MCF 10A (cell line): ENCODE data around the gene AKIRIN1. TPM values are rescaled to one million over a fixed set of nuclear protein-coding genes. Genes with fewer than 3 reads are reported as not detected.

ENCODE experiments used
- BruUV-seq: library from RNA; stranded (reverse); fragments of 400-500 nt; replicated peaks from 2 replicates; lab custom pipeline; 2021; lab: Mats Ljungman, UMichigan
- CTCF ChIA-PET: fragments of 300-600 bp; sonication (Branson Sonifier 250); formaldehyde crosslinking; extraction: SDS; loops from one replicate; lab custom pipeline; 2021; ENCODE audit warnings: antibody characterized with exemption, inconsistent platforms; lab: Yijun Ruan, JAX
- POLR2A ChIA-PET: fragments of 300-600, 350-650 bp; sonication (Branson Sonifier 250); formaldehyde crosslinking; extraction: SDS; loops from one replicate; lab custom pipeline; 2020; ENCODE audit warnings: antibody characterized with exemption, inconsistent platforms; lab: Yijun Ruan, JAX
- DNase-seq: peaks from one replicate; pipeline ENCODE4 v3.0.0-alpha.2; 2018; ENCODE audit not compliant: unreplicated experiment
- H3K27ac Mint-ChIP-seq: one replicate; pipeline ENCODE4 v1.8.0; 2022; ENCODE audit warnings: mild to moderate bottlenecking, low read depth, mixed read lengths; ENCODE audit not compliant: unreplicated experiment
- H3K27me3 Mint-ChIP-seq: one replicate; pipeline ENCODE4 v1.8.0; 2022; ENCODE audit warnings: mixed read lengths; ENCODE audit not compliant: insufficient read depth, unreplicated experiment
- H3K36me3 Mint-ChIP-seq: one replicate; pipeline ENCODE4 v1.8.0; 2022; ENCODE audit warnings: mild to moderate bottlenecking, moderate library complexity, mixed read lengths; ENCODE audit not compliant: insufficient read depth, unreplicated experiment
- H3K4me1 Mint-ChIP-seq: one replicate; pipeline ENCODE4 v1.8.0; 2022; ENCODE audit warnings: mixed read lengths; ENCODE audit not compliant: insufficient read depth, unreplicated experiment
- H3K4me3 Mint-ChIP-seq: one replicate; pipeline ENCODE4 v1.8.0; 2022; ENCODE audit warnings: mild to moderate bottlenecking, moderate library complexity, mixed read lengths; ENCODE audit not compliant: unreplicated experiment
- H3K9me3 Mint-ChIP-seq: one replicate; pipeline ENCODE4 v1.8.0; 2022; ENCODE audit warnings: mixed read lengths; ENCODE audit not compliant: unreplicated experiment
- CTCF ChIP-seq: fragments of 200-600 bp; IDR thresholded peaks from one replicate; pipeline ENCODE4 v1.8.0; 2022; ENCODE audit warnings: antibody characterized with exemption, mild to moderate bottlenecking; ENCODE audit not compliant: unreplicated experiment
- intact Hi-C: fragments of 100-400 bp; cut with micrococcal nuclease; formaldehyde crosslinking; loops from 2 replicates; pipeline ENCODE4 v1.14.1; 2022
- total RNA-seq: library from RNA; stranded (reverse); gene quantifications from 2 replicates; pipeline ENCODE4 v1.2.3, GENCODE V29; 2022

The AKIRIN1 gene
- total RNA-seq, 1 experiment from 2014 or later: 59.0 TPM

- H3K27ac Mint-ChIP-seq: no peak overlapping the region
- no peak overlapping the region for H3K4me3 Mint-ChIP-seq
- peaks cover 91% of the 10 kb centered on the region for H3K36me3 Mint-ChIP-seq
- H3K27me3 Mint-ChIP-seq: no peaks in the 10 kb centered on the region
- no peak for DNase-seq
- no peaks in the 10 kb centered on the region for H3K9me3 Mint-ChIP-seq
- ChIA-PET POLR2A (interaction anchor here (2.4 to 3.5 kb wide), 2 partner anchors 9 to 25 kb away, joined by 8 to 20 read pairs; partner anchors contain the start of gene NDUFS5), CTCF (no interaction called here)
- peaks cover 6% of the 10 kb centered on the region for H3K4me1 Mint-ChIP-seq
- intact Hi-C loops: no loop called here
- TF ChIP-seq CTCF: no peak
- no TSS peak for BruUV-seq
Measured at GRCh38 chr1:39001516-39002421, 10.7 kb downstream of the AKIRIN1 start.

DNA sequence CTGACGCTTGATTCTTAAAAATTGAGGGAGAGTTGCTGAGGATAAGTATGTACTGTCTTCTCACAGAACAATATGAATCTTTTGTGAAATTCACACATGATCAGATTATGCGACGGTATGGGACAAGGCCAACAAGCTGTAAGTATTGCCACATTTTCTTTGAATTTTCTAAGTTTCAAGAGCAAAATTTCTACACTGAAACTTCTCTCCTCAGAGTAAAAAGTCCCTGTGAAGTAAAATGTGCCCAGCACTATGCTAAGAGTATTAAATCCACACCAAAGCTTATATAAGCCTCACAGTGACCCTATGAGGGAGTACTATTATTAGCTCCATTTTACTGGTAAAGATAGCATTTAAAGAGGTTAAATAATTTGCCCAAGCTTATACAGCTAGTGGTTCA is 12.2 kb downstream of the AKIRIN1 start:
- H3K36me3 Mint-ChIP-seq: peaks cover 90% of the 10 kb centered on the region
- no peak overlapping the region for H3K27ac Mint-ChIP-seq
- CTCF ChIA-PET: interaction anchor here (0.6 kb wide), 1 partner anchor 93 kb away, joined by 4 read pairs; no protein-coding TSS in a partner anchor
- intact Hi-C loops: no loop called here
- no peak for DNase-seq
- no TSS peak for BruUV-seq
- peaks cover 6% of the 10 kb centered on the region for H3K4me1 Mint-ChIP-seq
- H3K4me3 Mint-ChIP-seq: no peak overlapping the region
- no peaks in the 10 kb centered on the region for H3K27me3 Mint-ChIP-seq
- TF ChIP-seq CTCF: no peak
- no peaks in the 10 kb centered on the region for H3K9me3 Mint-ChIP-seq
- POLR2A ChIA-PET: interaction anchor here (0.6 to 3.5 kb wide), 6 partner anchors 11 to 23 kb away, joined by 3 to 20 read pairs (median 4); partner anchors contain the start of gene NDUFS5

DNA sequence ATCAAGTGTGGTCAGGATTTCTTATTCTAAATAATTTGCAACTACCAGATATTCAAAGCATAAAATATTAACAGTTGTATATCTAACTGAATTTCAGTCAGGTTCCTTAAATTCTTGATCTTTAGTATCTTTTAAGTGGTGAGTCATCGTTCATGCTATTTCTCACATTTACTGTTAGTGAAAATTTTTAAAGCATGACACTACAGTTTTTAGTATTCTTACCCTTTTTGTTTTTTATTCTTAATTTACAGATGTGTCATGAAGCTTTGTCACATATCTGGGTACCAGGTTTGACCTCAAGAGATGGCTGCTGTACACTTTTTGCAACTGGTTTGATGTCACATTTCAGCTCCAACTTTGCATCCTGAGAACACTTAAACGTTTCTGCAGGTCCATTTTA is 12.7 kb downstream of the AKIRIN1 start:
- Mint-ChIP-seq H3K27ac (peak overlapping the region; percentile 16), H3K9me3 (no peaks in the 10 kb centered on the region), H3K36me3 (peaks cover 95% of the 10 kb centered on the region), H3K4me1 (peaks cover 6% of the 10 kb centered on the region), H3K27me3 (no peaks in the 10 kb centered on the region), H3K4me3 (no peak overlapping the region)
- ChIA-PET POLR2A (interaction anchor here (0.6 to 3.5 kb wide), 6 partner anchors 11 to 22 kb away, joined by 3 to 20 read pairs (median 4); partner anchors contain the start of gene NDUFS5), CTCF (no interaction called here)
- no peak for DNase-seq
- intact Hi-C loops: no loop called here
- no peak for TF ChIP-seq CTCF
- BruUV-seq: no TSS peak

GRCh38 chr1:39006287-39006686 is 15.2 kb downstream of the AKIRIN1 start:
- peaks cover 6% of the 10 kb centered on the region for H3K4me1 Mint-ChIP-seq
- H3K27ac Mint-ChIP-seq: no peak overlapping the region
- no peaks in the 10 kb centered on the region for H3K27me3 Mint-ChIP-seq
- H3K4me3 Mint-ChIP-seq: no peak overlapping the region
- ChIA-PET CTCF (interaction anchor here (0.6 kb wide), 1 partner anchor 190 kb away, joined by 3 read pairs; no protein-coding TSS in a partner anchor), POLR2A (interaction anchor here (0.8 to 3.3 kb wide), 3 partner anchors 20 to 889 kb away, joined by 3 to 16 read pairs (median 3); partner anchors contain the start of genes MYCBP and NDUFS5)
- BruUV-seq: no TSS peak
- no peak for DNase-seq
- no peaks in the 10 kb centered on the region for H3K9me3 Mint-ChIP-seq
- TF ChIP-seq CTCF: no peak
- intact Hi-C loops: no loop called here
- peaks cover 95% of the 10 kb centered on the region for H3K36me3 Mint-ChIP-seq
